Measurements from ENCODE around the gene MOCS1. TPM values are rescaled to one million over a fixed set of nuclear protein-coding genes. Genes with fewer than 3 reads are reported as not detected.

MOCS1 gene
- total and polyA plus RNA-seq, 8 donors = 6.9 to 13.8 (median 8.4) TPM

DNA sequence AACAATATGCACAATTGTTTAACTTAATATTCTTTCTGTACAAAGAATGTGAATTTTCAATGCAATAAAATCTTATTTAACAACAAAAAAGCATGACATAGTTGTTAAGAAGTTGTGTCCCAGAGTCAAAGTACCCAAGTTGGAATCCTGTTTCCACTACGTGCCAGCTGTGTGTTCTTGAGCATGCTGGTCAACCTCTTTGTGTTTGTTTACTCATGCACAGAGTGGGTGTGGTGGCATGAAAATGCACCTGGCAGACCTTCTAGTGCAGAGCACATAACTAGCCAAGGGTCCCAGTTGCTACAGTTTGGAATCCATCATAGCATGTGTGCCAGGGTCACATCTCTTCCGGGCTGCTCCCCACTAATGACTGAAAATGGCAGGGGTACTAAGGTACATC is 24.7 kb upstream of the MOCS1 start:
- 86 to 90% methylated on average over 2 of the region's 2 CpGs for WGBS, 2 donors
- Histone ChIP-seq H3K27ac (no peak overlapping the region), H3K36me3 (no peaks in the 10 kb centered on the region), H3K9me3 (no peaks in the 10 kb centered on the region), H3K4me3 (no peak overlapping the region), H3K27me3 (no peaks in the 10 kb centered on the region), H3K4me1 (no peaks in the 10 kb centered on the region)
- TF ChIP-seq, protein P1, sequence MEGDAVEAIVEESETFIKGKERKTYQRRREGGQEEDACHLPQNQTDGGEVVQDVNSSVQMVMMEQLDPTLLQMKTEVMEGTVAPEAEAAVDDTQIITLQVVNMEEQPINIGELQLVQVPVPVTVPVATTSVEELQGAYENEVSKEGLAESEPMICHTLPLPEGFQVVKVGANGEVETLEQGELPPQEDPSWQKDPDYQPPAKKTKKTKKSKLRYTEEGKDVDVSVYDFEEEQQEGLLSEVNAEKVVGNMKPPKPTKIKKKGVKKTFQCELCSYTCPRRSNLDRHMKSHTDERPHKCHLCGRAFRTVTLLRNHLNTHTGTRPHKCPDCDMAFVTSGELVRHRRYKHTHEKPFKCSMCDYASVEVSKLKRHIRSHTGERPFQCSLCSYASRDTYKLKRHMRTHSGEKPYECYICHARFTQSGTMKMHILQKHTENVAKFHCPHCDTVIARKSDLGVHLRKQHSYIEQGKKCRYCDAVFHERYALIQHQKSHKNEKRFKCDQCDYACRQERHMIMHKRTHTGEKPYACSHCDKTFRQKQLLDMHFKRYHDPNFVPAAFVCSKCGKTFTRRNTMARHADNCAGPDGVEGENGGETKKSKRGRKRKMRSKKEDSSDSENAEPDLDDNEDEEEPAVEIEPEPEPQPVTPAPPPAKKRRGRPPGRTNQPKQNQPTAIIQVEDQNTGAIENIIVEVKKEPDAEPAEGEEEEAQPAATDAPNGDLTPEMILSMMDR (IDR thresholded peaks at IDR 0.05) = no peak
- intact Hi-C loops (cut with DNase I) = no loop called here
- FAIRE-seq (no peak), ATAC-seq (no peak), DNase-seq (no peak)

DNA sequence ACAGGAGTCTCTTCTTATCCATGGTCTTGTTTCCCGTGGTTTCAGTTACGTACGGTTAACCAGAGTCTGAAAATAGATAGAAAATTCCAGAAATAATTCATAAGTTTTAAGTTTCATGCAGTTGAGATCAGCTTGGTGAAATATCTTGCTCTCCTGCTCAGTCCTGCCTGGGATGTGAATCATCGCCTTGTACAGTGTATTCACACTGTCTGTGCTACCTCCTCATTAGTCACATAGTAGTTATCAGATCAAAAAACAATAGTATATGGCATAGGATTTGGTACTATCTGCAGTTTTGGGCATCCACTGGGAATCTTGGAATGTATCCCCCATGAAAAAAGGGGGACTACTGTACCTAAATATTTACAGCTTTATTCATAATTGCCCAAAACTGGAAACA is 22.7 kb upstream of the MOCS1 start:
- TF ChIP-seq, protein P1 (IDR thresholded peaks at IDR 0.05) = no peak
- DNase-seq = no peak
- H3K27ac ChIP-seq = no peak overlapping the region
- no peaks in the 10 kb centered on the region for H3K9me3 ChIP-seq
- FAIRE-seq = no peak
- 94% methylated on average over 4 of the region's 4 CpGs for WGBS, 2 donors
- H3K4me3 ChIP-seq = no peak overlapping the region
- H3K27me3 ChIP-seq = no peaks in the 10 kb centered on the region
- H3K4me1 ChIP-seq = no peaks in the 10 kb centered on the region
- no peaks in the 10 kb centered on the region for H3K36me3 ChIP-seq
- ATAC-seq = no peak
- intact Hi-C loops (cut with DNase I) = no loop called here

DNA sequence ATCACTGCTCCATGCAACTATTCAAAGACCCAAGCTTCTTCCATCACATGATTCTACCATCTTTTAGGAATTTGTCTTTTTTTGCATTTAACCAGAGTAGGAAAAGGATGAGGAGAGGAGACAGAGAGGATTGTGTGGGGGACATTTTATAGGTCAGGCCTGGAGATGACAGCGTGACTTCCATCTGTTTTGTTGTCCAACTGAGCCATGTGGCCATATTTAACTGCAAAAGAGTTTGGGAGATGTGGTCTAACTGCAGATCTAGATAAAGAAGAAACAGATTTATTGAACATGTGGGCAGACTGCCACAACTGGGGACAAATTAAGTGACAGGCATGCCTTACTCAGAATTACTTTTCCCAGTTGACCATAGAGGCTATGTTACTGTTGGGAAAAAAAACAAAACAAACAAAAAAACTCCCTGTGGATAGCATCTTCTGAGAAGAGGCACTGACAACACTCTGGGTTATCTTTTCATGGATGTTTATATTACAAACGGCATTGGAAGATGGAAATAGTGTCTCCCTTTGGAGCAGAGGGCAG is 18.9 kb upstream of the MOCS1 start:
- FAIRE-seq (no peak), DNase-seq (no peak), ATAC-seq (no peak)
- intact Hi-C loops (cut with DNase I) = no loop called here
- Histone ChIP-seq H3K4me3 (no peak overlapping the region), H3K9me3 (no peaks in the 10 kb centered on the region), H3K27ac (no peak overlapping the region), H3K36me3 (no peaks in the 10 kb centered on the region), H3K27me3 (no peaks in the 10 kb centered on the region), H3K4me1 (no peaks in the 10 kb centered on the region)
- WGBS, 2 donors = 68 to 77% methylated on average over 2 of the region's 2 CpGs
- TF ChIP-seq, protein P1 (IDR thresholded peaks at IDR 0.05) = no peak

DNA sequence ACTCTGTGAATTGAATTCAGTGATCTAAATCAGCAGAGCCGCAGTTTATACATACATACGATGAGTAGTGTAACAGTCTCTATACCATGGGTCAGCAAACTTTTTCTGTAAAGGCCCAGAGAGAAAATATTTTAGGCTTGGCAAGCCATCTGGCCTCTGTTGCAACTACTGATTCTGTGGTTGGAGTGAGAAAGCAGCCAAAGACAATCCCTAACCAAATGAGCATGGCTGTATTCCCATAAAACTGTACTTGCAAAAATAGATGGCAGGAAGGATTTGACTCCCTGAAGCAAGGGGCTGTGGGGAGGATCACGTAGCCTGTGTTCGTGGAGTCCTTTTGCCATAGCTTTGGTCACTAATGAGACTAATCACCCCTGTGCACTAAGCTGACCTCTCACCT is 17.9 kb upstream of the MOCS1 start:
- no peak overlapping the region for H3K4me3 ChIP-seq
- TF ChIP-seq, protein P1 (IDR thresholded peaks at IDR 0.05) = no peak
- H3K36me3 ChIP-seq = no peaks in the 10 kb centered on the region
- H3K9me3 ChIP-seq = no peaks in the 10 kb centered on the region
- FAIRE-seq (no peak), DNase-seq (no peak), ATAC-seq (peak in 2 of 4 donors; percentile 19 to 55)
- no peak overlapping the region for H3K27ac ChIP-seq
- intact Hi-C loops (cut with DNase I) = no loop called here
- H3K4me1 ChIP-seq = no peaks in the 10 kb centered on the region
- WGBS, 2 donors = 74 to 87% methylated on average over 4 of the region's 4 CpGs
- H3K27me3 ChIP-seq = no peaks in the 10 kb centered on the region

DNA sequence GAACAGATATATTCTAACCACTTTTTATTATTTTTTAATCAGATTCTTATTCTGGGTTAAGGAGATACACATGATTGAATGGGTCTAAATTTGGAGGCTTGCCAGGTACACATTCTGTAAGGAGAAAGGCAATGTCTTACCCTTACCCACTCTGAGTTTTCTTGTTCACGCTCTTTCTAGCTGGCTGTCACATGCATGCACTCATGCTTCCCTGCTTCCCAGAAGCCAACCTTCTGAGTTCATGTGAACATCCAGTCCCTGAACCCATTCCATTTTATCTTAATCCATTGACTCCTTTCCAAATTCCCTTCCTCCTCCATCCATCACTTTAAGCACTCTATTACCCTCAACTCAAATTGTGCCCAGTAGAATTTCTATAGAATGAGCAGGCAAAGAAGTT is 17.5 kb upstream of the MOCS1 start:
- no peaks in the 10 kb centered on the region for H3K4me1 ChIP-seq
- DNase-seq (no peak), ATAC-seq (peak in 1 of 4 donors; percentile 51), FAIRE-seq (no peak)
- 86 to 88% methylated on average over 1 of the region's 1 CpG for WGBS, 2 donors
- H3K27ac ChIP-seq = no peak overlapping the region
- no peaks in the 10 kb centered on the region for H3K27me3 ChIP-seq
- H3K4me3 ChIP-seq = no peak overlapping the region
- intact Hi-C loops (cut with DNase I) = no loop called here
- H3K9me3 ChIP-seq = no peaks in the 10 kb centered on the region
- no peaks in the 10 kb centered on the region for H3K36me3 ChIP-seq
- TF ChIP-seq, protein P1 (IDR thresholded peaks at IDR 0.05) = no peak

All from pancreas (tissue), 10 donors.